ENCODE data around the gene GRID2.
A peak's percentile ranks its signal among the peaks of the same experiment; 100 is the strongest.

The GRID2 gene

DNA sequence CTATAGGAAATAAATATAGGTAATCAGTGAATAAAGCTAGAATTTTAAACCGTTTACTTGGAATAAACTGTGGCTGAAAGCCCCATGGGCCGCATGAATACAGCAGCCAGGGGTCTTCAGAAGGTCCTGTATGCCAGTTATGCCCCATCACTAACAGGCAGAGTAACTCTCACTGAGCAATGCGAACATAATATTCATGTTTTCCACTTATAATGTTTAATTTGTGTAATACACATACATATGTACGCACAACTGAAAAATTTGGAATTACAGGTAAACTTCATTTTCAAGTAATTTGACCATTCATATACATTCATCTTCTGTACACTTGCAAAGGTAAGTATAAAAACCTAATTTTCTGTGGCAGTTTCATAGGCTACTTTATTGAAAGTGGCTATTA, 998.5 kb downstream of the GRID2 start:
- no peak overlapping the region for H3K4me3 ChIP-seq (ENCODE audit: low read length)
- TF ChIP-seq, protein P1, sequence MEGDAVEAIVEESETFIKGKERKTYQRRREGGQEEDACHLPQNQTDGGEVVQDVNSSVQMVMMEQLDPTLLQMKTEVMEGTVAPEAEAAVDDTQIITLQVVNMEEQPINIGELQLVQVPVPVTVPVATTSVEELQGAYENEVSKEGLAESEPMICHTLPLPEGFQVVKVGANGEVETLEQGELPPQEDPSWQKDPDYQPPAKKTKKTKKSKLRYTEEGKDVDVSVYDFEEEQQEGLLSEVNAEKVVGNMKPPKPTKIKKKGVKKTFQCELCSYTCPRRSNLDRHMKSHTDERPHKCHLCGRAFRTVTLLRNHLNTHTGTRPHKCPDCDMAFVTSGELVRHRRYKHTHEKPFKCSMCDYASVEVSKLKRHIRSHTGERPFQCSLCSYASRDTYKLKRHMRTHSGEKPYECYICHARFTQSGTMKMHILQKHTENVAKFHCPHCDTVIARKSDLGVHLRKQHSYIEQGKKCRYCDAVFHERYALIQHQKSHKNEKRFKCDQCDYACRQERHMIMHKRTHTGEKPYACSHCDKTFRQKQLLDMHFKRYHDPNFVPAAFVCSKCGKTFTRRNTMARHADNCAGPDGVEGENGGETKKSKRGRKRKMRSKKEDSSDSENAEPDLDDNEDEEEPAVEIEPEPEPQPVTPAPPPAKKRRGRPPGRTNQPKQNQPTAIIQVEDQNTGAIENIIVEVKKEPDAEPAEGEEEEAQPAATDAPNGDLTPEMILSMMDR (IDR thresholded peaks at IDR 0.05; ENCODE audit: insufficient read depth, low read depth, low read length, missing control alignments): no peak
- no peak for DNase-seq (ENCODE audit: low read depth)

GRCh38 chr4:93303440-93303839, 999.7 kb downstream of the GRID2 start:
- H3K4me3 ChIP-seq (ENCODE audit: low read length): no peak overlapping the region
- peak; percentile 67 for DNase-seq (ENCODE audit: low read depth)
- TF ChIP-seq, protein P1 (IDR thresholded peaks at IDR 0.05; ENCODE audit: insufficient read depth, low read depth, low read length, missing control alignments): no peak

DNA sequence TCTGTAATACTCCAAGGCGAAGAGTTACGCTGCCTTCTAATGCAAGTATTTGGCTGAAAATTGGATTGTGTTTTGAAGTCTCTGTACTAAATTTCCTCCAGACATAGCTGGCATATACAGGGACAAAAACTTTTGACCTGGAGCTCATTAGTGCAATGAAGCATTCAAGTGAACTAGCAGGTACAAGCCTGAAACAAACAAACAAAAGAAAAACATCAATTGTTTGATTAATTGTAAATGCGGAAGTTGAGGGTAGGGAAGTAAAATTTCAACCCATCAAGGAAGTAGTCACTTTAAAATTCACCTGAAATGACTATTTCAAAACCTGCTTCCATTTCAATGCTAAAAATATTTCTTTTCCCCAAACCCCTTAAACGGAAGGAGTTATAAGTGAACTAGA, 1008.5 kb downstream of the GRID2 start:
- no peak overlapping the region for H3K4me3 ChIP-seq (ENCODE audit: low read length)
- TF ChIP-seq, protein P1 (IDR thresholded peaks at IDR 0.05; ENCODE audit: insufficient read depth, low read depth, low read length, missing control alignments): no peak
- DNase-seq (ENCODE audit: low read depth): no peak

GRCh38 chr4:93313197-93313596, 1009.4 kb downstream of the GRID2 start:
- no peak overlapping the region for H3K4me3 ChIP-seq (ENCODE audit: low read length)
- peak; percentile 69 for DNase-seq (ENCODE audit: low read depth)
- TF ChIP-seq, protein P1 (IDR thresholded peaks at IDR 0.05; ENCODE audit: insufficient read depth, low read depth, low read length, missing control alignments): no peak

DNA sequence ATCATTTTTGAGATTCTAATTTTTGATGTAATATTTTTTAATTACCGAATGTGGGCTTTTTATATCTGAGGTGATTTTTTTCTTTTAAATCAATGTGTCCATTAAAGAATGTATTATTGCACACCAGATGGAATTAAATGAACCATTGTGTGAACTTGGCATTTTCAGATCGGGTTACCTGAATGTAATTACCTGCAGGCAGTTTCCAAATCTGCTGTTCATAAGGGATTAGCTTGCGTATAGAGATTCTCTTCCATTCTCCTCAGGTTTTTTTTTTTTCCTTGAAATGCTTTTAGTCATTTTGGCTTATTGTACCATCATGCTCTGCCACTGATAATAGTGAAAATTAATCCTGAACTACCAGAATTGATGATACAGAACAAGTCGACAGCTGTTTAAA, 1013.3 kb downstream of the GRID2 start:
- DNase-seq (ENCODE audit: low read depth): peak; percentile 16
- TF ChIP-seq, protein P1 (IDR thresholded peaks at IDR 0.05; ENCODE audit: insufficient read depth, low read depth, low read length, missing control alignments): no peak

GRCh38 chr4:93317561-93317960, 1013.8 kb downstream of the GRID2 start:
- DNase-seq (ENCODE audit: low read depth): peak; percentile 43
- H3K4me3 ChIP-seq (ENCODE audit: low read length): no peak overlapping the region
- TF ChIP-seq, protein P1 (IDR thresholded peaks at IDR 0.05; ENCODE audit: insufficient read depth, low read depth, low read length, missing control alignments): no peak

More for the DNA sequence above, 1013.3 kb downstream of the GRID2 start:
- no peak overlapping the region for H3K4me3 ChIP-seq (ENCODE audit: low read length)

GRCh38 chr4:93319041-93319440, 1015.3 kb downstream of the GRID2 start:
- DNase-seq (ENCODE audit: low read depth): peak; percentile 9
- no peak overlapping the region for H3K4me3 ChIP-seq (ENCODE audit: low read length)
- TF ChIP-seq, protein P1 (IDR thresholded peaks at IDR 0.05; ENCODE audit: insufficient read depth, low read depth, low read length, missing control alignments): no peak
